Hepatic stellate cell (primary cell): ENCODE results near the gene STK32B.
"Not testable (repeated sequence)": the region's sequence is repeated elsewhere in the genome, so short reads cannot be mapped to it uniquely, and the experiment has no call there.

Experiments
- DNase-seq: peaks from one replicate; pipeline ENCODE4 v3.0.0; 2011; ENCODE audit warnings: low spot score

Gene STK32B

GRCh38 chr4:5266991-5267390, 215.7 kb downstream of the STK32B start:
- no peak for DNase-seq

- no peak for DNase-seq
Measured at GRCh38 chr4:5267408-5267807, 216.1 kb downstream of the STK32B start.

GRCh38 chr4:5276475-5277075, 225.3 kb downstream of the STK32B start:
- DNase-seq, result no peak

GRCh38 chr4:5277079-5277478, 225.8 kb downstream of the STK32B start:
- DNase-seq, result no peak

- DNase-seq, result no peak
Measured at GRCh38 chr4:5278213-5278612, 226.9 kb downstream of the STK32B start.

- not testable (repeated sequence) for DNase-seq
Measured at GRCh38 chr4:5280069-5280468, 228.8 kb downstream of the STK32B start.

GRCh38 chr4:5280828-5281227, 229.5 kb downstream of the STK32B start:
- no peak for DNase-seq

GRCh38 chr4:5283837-5284236, 232.6 kb downstream of the STK32B start:
- DNase-seq, result no peak

GRCh38 chr4:5284517-5284916, 233.2 kb downstream of the STK32B start:
- DNase-seq, result no peak

- DNase-seq, result no peak
Measured at GRCh38 chr4:5292101-5292500, 240.8 kb downstream of the STK32B start.

GRCh38 chr4:5298000-5298787, 246.9 kb downstream of the STK32B start:
- not testable (repeated sequence) for DNase-seq

GRCh38 chr4:5300283-5300682, 249.0 kb downstream of the STK32B start:
- no peak for DNase-seq

- no peak for DNase-seq
Measured at GRCh38 chr4:5307928-5308327, 256.6 kb downstream of the STK32B start.

- DNase-seq, result no peak
Measured at GRCh38 chr4:5322321-5322720, 271.0 kb downstream of the STK32B start.

GRCh38 chr4:5330339-5330989, 279.2 kb downstream of the STK32B start:
- DNase-seq, result no peak

GRCh38 chr4:5337731-5338130, 286.5 kb downstream of the STK32B start:
- no peak for DNase-seq

GRCh38 chr4:5338531-5338930, 287.3 kb downstream of the STK32B start:
- no peak for DNase-seq

GRCh38 chr4:5340991-5341451, 289.7 kb downstream of the STK32B start:
- no peak for DNase-seq

GRCh38 chr4:5341526-5341925, 290.2 kb downstream of the STK32B start:
- DNase-seq, result no peak

- DNase-seq, result no peak
Measured at GRCh38 chr4:5355846-5356245, 304.6 kb downstream of the STK32B start.

GRCh38 chr4:5357870-5358269, 306.6 kb downstream of the STK32B start:
- no peak for DNase-seq

- no peak for DNase-seq
Measured at GRCh38 chr4:5361968-5362367, 310.7 kb downstream of the STK32B start.

- no peak for DNase-seq
Measured at GRCh38 chr4:5364406-5364805, 313.1 kb downstream of the STK32B start.
